NCI-H1092 (cell line): ENCODE measurements around the gene CEP131.
"Not testable (repeated sequence)": the region's sequence is repeated elsewhere in the genome, so short reads cannot be mapped to it uniquely, and the experiment has no call there.

Source experiments
- DNase-seq: peaks from one replicate; lab custom pipeline; 2025; lab: John Stamatoyannopoulos, UW

Gene CEP131

DNA sequence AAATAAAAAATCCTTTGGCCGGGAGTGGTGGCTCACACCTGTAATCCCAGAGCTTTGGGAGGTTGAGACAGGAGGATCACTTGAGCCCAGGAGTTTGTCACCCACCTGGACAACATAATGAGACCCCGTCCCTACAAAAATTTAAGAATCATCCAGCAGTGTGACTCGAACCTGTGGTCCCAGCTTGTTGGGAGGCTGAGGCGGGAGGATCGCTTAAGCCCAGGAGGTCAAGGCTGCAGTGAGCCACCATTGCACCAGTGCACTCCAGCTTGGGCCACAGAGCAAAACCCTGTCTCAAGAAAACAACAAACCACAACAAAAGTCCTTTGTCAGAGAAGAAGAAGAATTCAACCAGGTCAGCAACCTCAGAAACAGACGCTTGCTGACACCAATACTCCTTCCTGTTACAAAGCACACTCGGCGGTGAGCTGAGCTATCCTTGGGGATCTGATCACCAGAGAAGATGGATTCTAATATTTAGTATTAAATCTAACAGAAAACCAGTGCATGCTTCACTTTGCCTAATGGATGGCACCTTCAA is 70.4 kb downstream of the CEP131 start:
- no peak for DNase-seq

GRCh38 chr17:81151278-81151677 is 71.5 kb downstream of the CEP131 start:
- no peak for DNase-seq

DNA sequence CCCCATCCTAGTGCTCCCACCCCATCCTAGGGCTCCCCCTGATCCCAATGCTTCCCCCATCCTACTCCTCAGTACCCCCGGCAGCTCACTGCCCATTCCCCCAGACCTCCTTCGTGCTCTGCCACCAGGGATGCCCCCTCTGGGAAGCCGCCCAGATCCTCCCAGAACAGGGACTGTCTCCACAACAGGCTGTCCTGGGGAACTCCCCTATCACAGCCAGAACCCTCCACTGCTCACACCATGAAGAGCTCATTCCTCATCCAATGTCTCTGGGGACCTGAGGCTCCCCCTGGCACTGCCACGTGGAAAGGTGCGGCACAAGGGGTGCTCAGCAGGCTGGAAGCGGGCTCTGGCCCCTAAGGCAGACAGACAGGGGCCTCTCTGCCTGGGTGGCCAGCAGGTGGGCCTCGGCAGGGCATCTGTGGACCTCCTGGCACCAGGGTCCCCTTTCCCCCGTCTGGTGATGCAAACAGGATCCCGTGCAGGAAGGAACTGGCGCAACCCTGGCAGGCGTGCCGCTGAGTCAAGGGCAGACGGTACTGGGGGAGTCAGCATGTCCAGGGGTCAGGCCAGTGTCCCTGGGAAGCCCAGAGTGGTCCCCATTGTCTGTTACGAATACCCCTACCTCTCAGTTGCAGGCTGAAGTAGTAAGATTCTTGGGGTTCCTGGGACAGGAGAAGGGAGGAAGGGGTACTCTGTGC is 72.2 kb downstream of the CEP131 start:
- no peak for DNase-seq

DNA sequence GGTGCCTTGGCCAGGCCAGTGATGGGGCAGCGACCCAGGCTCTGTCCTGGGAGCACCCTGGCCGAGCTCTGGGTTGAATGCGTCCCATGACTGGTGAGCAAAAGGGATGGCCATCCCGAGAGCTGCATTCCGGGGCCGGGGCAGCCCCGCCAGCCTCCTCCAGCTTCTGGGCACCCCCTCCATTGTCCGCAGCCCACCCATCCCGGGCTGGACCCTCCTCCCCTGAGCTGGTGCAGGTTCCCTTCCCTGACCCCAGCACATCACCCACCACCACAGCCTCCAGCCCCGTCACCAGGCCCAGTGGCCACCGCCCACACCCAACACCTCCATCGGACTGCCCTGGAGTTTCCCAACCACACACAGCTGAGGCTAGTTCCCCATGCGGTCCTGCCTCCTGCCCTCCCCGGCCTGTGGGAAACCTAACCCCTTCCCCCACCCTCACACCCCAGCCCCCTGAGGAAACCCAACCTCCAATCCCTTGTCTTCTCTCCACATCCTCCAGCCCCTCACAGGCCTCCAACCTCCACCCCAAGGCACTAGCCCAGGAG is 73.7 kb downstream of the CEP131 start:
- no peak for DNase-seq

GRCh38 chr17:81148571-81148970 is 74.2 kb downstream of the CEP131 start:
- DNase-seq = no peak

DNA sequence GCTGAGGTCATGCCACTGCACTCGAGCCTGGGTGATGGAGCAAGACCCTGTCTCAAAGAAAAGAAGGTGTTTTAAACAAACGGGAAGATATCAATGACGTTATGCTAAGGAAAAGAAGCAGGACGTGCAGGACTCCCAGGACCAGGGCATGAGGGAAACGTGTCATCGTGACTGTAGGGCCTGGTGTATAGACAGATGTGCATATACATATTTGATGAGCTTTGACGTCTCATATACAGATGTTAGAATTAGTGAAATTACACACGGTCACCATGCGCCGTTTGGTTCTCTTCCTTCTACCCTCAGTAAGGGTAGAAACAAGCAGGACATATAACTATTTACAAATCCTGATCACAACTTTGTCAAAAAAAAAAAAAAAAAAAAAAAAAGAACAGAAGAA is 75.1 kb downstream of the CEP131 start:
- no peak for DNase-seq

GRCh38 chr17:81146208-81146607 is 76.6 kb downstream of the CEP131 start:
- not testable (repeated sequence) for DNase-seq

DNA sequence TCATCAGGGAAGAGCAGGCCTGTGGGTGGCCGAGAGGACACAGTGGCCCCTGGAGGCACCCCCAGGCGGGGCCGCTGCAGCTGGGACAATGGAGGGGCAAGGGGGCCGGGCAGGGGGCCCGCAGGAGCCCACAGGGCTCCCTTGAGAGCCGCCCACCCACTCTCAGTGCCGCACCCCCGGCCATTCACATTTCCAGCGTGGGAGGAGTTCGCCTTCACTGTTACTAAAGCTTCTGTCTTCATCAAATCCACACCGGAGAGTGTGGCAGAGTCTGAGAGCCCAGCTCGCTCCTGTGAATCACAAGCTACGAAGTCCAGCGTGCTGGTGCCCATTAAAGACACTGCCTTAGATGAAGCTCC is 78.4 kb downstream of the CEP131 start:
- no peak for DNase-seq

GRCh38 chr17:81143717-81144422 is 78.9 kb downstream of the CEP131 start:
- no peak for DNase-seq

GRCh38 chr17:81143200-81143527 is 79.6 kb downstream of the CEP131 start:
- DNase-seq = no peak

- DNase-seq = peak; percentile 71
These were observed 80.2 kb downstream of the CEP131 start for GRCh38 chr17:81142301-81143199.

- DNase-seq = no peak
These were observed 82.1 kb downstream of the CEP131 start for GRCh38 chr17:81140695-81141094.

GRCh38 chr17:81140018-81140417 is 82.7 kb downstream of the CEP131 start:
- DNase-seq = no peak
